MM.1S (cell line): ENCODE results near the gene GSG1.

Experiments used
- DNase-seq: peaks from one replicate; pipeline ENCODE4 v3.0.0-alpha.2; 2015
- H2AFZ ChIP-seq: fragments of 300-600 bp; sonication (generic); 2 replicates; pipeline ENCODE4 v1.6.0; 2016; ENCODE audit warnings: antibody characterized with exemption, low read length
- H3F3A ChIP-seq: fragments of 300-600 bp; sonication (generic); 2 replicates; pipeline ENCODE4 v1.6.1; 2016; ENCODE audit warnings: mild to moderate bottlenecking, antibody characterized with exemption, low read length, moderate library complexity, mixed read lengths; ENCODE audit not compliant: insufficient read depth
- H3K27ac ChIP-seq: fragments of 300-600 bp; sonication (generic); 2 replicates; pipeline ENCODE4 v1.5.1; 2016; ENCODE audit warnings: mild to moderate bottlenecking, low read length
- H3K27me3 ChIP-seq: fragments of 300-600 bp; sonication (generic); replicated peaks from 2 replicates; pipeline ENCODE4 v1.6.0; 2016; ENCODE audit warnings: low read length; ENCODE audit not compliant: insufficient read depth
- H3K36me3 ChIP-seq: fragments of 300-600 bp; sonication (generic); replicated peaks from 2 replicates; pipeline ENCODE4 v1.6.1; 2016; ENCODE audit warnings: mild to moderate bottlenecking, low read length, mixed read lengths; ENCODE audit not compliant: insufficient read depth
- H3K4me1 ChIP-seq: fragments of 300-600 bp; sonication (generic); 2 replicates; pipeline ENCODE4 v1.6.1; 2016; ENCODE audit warnings: low read length, mixed read lengths
- H3K4me2 ChIP-seq: fragments of 300-600 bp; sonication (generic); 2 replicates; pipeline ENCODE4 v1.6.0; 2016; ENCODE audit warnings: low read depth, low read length
- H3K4me3 ChIP-seq: fragments of 300-600 bp; sonication (generic); 2 replicates; pipeline ENCODE4 v1.5.1; 2016; ENCODE audit warnings: low read length, mixed read lengths
- H3K79me2 ChIP-seq: fragments of 300-600 bp; sonication (generic); 2 replicates; pipeline ENCODE4 v1.6.1; 2016; ENCODE audit warnings: mixed run types, low read length, mixed read lengths
- H3K9ac ChIP-seq: fragments of 300-600 bp; sonication (generic); 2 replicates; pipeline ENCODE4 v1.6.1; 2016; ENCODE audit warnings: low read length, mixed read lengths
- H3K9me2 ChIP-seq: fragments of 300-600 bp; sonication (generic); replicated peaks from 2 replicates; pipeline ENCODE4 v1.6.1; 2016; ENCODE audit warnings: mild to moderate bottlenecking, low read length, mixed read lengths; ENCODE audit not compliant: insufficient read depth
- H3K9me3 ChIP-seq: fragments of 300-600 bp; sonication (generic); replicated peaks from 2 replicates; pipeline ENCODE4 v1.6.1; 2016; ENCODE audit warnings: mild to moderate bottlenecking, low read length, mixed read lengths; ENCODE audit not compliant: insufficient read depth
- H4K20me1 ChIP-seq: fragments of 300-600 bp; sonication (generic); 2 replicates; pipeline ENCODE4 v1.6.1; 2016; ENCODE audit warnings: mild to moderate bottlenecking, low read length, moderate library complexity, mixed read lengths; ENCODE audit not compliant: insufficient read depth
- EZH2 ChIP-seq: fragments of 300-600 bp; sonication (generic); optimal IDR thresholded peaks from 2 replicates; pipeline ENCODE3; 2017; ENCODE audit warnings: low read depth, mild to moderate bottlenecking, antibody characterized with exemption, low read length, mixed read lengths
- EZH2phosphoT487 ChIP-seq: fragments of 300-600 bp; sonication (generic); IDR thresholded peaks from 2 replicates; pipeline ENCODE4 v1.6.1; 2018; ENCODE audit warnings: antibody characterized with exemption, low read length
- TF ChIP-seq, protein P1 (sequence below): fragments of 300-600 bp; sonication (generic); IDR thresholded peaks from 2 replicates; pipeline ENCODE4 v1.5.1; 2016; ENCODE audit warnings: antibody characterized with exemption, low read length, mixed read lengths

Gene GSG1

DNA sequence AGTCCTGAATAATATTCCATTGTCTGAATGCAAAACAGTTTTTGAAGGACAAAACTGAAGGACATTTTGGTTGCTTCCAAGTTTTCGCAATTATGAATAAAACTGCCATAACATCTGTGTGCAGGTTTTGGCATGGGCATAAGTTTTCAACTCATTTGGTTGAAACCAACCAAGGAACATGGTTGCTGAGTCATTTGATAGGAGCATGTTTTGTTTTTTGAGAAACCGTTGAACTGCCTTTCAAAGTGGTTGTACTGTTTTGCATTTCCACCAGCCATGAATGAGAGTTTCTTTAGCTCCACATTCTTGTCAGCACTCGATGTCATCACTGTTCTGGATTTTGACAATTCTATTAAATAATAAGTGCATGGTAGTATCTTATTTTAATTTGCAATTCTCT, 23.0 kb upstream of the GSG1 start:
- TF ChIP-seq EZH2, result no peak
- TF ChIP-seq, protein P1, sequence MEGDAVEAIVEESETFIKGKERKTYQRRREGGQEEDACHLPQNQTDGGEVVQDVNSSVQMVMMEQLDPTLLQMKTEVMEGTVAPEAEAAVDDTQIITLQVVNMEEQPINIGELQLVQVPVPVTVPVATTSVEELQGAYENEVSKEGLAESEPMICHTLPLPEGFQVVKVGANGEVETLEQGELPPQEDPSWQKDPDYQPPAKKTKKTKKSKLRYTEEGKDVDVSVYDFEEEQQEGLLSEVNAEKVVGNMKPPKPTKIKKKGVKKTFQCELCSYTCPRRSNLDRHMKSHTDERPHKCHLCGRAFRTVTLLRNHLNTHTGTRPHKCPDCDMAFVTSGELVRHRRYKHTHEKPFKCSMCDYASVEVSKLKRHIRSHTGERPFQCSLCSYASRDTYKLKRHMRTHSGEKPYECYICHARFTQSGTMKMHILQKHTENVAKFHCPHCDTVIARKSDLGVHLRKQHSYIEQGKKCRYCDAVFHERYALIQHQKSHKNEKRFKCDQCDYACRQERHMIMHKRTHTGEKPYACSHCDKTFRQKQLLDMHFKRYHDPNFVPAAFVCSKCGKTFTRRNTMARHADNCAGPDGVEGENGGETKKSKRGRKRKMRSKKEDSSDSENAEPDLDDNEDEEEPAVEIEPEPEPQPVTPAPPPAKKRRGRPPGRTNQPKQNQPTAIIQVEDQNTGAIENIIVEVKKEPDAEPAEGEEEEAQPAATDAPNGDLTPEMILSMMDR, result no peak
- no peaks in the 10 kb centered on the region for H3K4me1 ChIP-seq
- H2AFZ ChIP-seq, result no peak overlapping the region
- H3K9ac ChIP-seq, result no peak overlapping the region
- no peaks in the 10 kb centered on the region for H4K20me1 ChIP-seq
- no peaks in the 10 kb centered on the region for H3K79me2 ChIP-seq
- no peaks in the 10 kb centered on the region for H3K9me3 ChIP-seq
- H3K4me2 ChIP-seq, result no peak overlapping the region
- no peaks in the 10 kb centered on the region for H3K27me3 ChIP-seq
- H3K9me2 ChIP-seq, result no peaks in the 10 kb centered on the region
- H3F3A ChIP-seq, result no peaks in the 10 kb centered on the region
- H3K27ac ChIP-seq, result no peak overlapping the region
- H3K36me3 ChIP-seq, result no peaks in the 10 kb centered on the region
- no peak overlapping the region for H3K4me3 ChIP-seq
- no peak for DNase-seq

DNA sequence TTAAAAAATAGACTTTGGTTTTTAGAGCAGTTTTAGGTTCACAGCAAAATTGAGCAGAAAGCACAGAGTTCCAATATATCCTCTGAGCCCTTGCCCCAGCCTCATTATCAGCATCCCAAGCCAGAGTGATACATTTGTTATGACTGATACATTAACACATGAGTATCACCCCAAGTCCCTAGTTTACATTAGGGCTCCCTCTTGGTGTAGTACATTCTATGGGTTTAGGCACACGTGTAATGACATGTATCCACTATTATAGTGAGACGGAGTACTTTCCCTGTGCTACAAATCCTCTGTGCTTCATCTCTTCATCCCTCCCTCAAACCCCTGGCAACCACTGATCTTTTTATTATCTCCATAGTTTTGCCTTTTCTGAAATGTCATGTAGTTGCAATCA, 22.5 kb upstream of the GSG1 start:
- H2AFZ ChIP-seq, result no peak overlapping the region
- no peaks in the 10 kb centered on the region for H4K20me1 ChIP-seq
- H3K4me1 ChIP-seq, result no peaks in the 10 kb centered on the region
- no peaks in the 10 kb centered on the region for H3K79me2 ChIP-seq
- no peak overlapping the region for H3K4me2 ChIP-seq
- H3K9ac ChIP-seq, result no peak overlapping the region
- no peak for DNase-seq
- no peaks in the 10 kb centered on the region for H3K27me3 ChIP-seq
- no peak overlapping the region for H3K4me3 ChIP-seq
- H3K9me2 ChIP-seq, result no peaks in the 10 kb centered on the region
- no peak for TF ChIP-seq EZH2phosphoT487
- no peak for TF ChIP-seq EZH2
- TF ChIP-seq, protein P1, result no peak
- no peaks in the 10 kb centered on the region for H3F3A ChIP-seq
- no peaks in the 10 kb centered on the region for H3K36me3 ChIP-seq
- no peak overlapping the region for H3K27ac ChIP-seq
- H3K9me3 ChIP-seq, result no peaks in the 10 kb centered on the region

DNA sequence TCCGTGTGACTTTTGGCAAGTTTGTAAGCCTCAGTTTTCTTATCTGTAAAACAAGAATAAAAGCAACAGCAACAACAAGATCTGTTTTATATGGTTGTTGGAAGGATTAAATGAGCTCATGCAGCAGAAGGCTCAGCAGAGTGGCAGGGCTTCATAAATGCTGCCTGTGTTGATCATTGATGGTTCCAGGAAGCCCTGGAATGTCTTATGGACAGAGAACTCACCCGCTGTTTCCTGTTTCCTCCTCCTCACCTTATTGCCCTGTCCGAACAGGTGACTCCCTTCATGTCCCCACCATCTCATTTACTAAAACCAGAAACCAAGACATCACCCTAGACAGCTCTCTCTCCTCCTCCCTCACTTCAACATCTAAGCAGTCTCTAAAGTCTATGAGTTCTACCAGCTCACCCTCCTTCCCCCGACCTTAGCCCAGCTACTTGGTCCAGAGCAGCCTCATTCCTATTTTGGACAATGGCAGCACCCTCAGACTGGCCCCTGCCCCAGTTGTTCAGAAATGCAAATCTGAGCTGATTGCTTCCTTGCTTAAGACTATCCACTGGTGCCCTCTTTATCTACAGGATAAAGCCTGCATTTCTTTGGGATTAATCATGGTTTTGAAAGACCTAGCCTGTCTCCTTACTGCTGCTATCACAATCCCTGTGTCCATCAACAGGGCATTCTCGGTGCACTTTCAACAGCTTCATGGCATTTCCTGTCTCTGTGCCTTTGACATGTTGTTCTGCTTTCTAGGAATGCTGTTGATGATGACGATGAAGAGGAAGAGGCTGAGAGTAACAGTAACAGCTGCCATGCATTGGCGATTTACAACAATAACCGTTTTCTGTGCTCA, 21.4 kb upstream of the GSG1 start:
- Histone ChIP-seq H3K27me3 (no peaks in the 10 kb centered on the region), H4K20me1 (no peaks in the 10 kb centered on the region), H3K9me3 (no peaks in the 10 kb centered on the region), H3K27ac (no peak overlapping the region), H3F3A (no peaks in the 10 kb centered on the region), H3K4me2 (no peak overlapping the region), H3K79me2 (no peaks in the 10 kb centered on the region), H3K4me1 (no peaks in the 10 kb centered on the region), H3K4me3 (no peak overlapping the region), H2AFZ (no peak overlapping the region), H3K9ac (no peak overlapping the region), H3K9me2 (no peaks in the 10 kb centered on the region), H3K36me3 (no peaks in the 10 kb centered on the region)
- DNase-seq, result no peak
- TF ChIP-seq EZH2, result no peak
- TF ChIP-seq, protein P1, result no peak
- no peak for TF ChIP-seq EZH2phosphoT487
